Measurements from ENCODE around the gene LIPG. TPM values are rescaled to one million over a fixed set of nuclear protein-coding genes. Genes with fewer than 3 reads are reported as not detected.

LIPG gene
- total RNA-seq, 4 donors from 2014 or later, result 0.06 to 11.9 (median 1.3) TPM; not detected in 1

- Histone ChIP-seq H3K36me3 (no peaks in the 10 kb centered on the region), H3K4me1 (peaks cover 25 to 30% (median 29%) of the 10 kb centered on the region in 4 donors), H3K9me3 (no peaks in the 10 kb centered on the region), H3K27me3 (peaks cover 4 to 68% (median 16%) of the 10 kb centered on the region in 4 donors), H3K27ac (replicated peaks in 1 of 4) (no peak overlapping the region), H3K4me3 (peak overlapping the region; percentile 43 to 57 (median 46))
- intact Hi-C loops (cut with DNase I), result no loop called here
- WGBS, result 1% methylated on average over 18 of the region's 46 CpGs
- no peak for TF ChIP-seq POLR2AphosphoS5 (IDR thresholded peaks at IDR 0.05)
- TF ChIP-seq CTCF (IDR thresholded peaks at IDR 0.05), result no peak
- TF ChIP-seq POLR2A (IDR thresholded peaks at IDR 0.05; ENCODE audit: low read depth), result no peak
- no peak for TF ChIP-seq EP300 (IDR thresholded peaks at IDR 0.05)
- no peak for DNase-seq (ENCODE audit: extremely low spot score)
These were observed 1.1 kb upstream of the LIPG start for GRCh38 chr18:49560624-49561288.

GRCh38 chr18:49562481-49563129 lies 748 bp downstream of the LIPG start:
- WGBS, result 55% methylated on average over 11 of the region's 11 CpGs

GRCh38 chr18:49563130-49563540 lies 1.3 kb downstream of the LIPG start:
- H3K27me3 ChIP-seq, result peaks cover 4 to 82% (median 16%) of the 10 kb centered on the region in 4 donors
- H3K4me1 ChIP-seq, result peaks cover 25 to 30% (median 29%) of the 10 kb centered on the region in 4 donors
- no peak overlapping the region for H3K4me3 ChIP-seq
- no peak for DNase-seq (ENCODE audit: extremely low spot score)
- intact Hi-C loops (cut with DNase I), result no loop called here
- H3K9me3 ChIP-seq, result no peaks in the 10 kb centered on the region
- no peak overlapping the region for H3K27ac ChIP-seq (replicated peaks in 1 of 4)
- TF ChIP-seq CTCF (IDR thresholded peaks at IDR 0.05) (no peak), POLR2A (IDR thresholded peaks at IDR 0.05; ENCODE audit: low read depth) (no peak), EP300 (IDR thresholded peaks at IDR 0.05) (no peak), POLR2AphosphoS5 (IDR thresholded peaks at IDR 0.05) (no peak)
- no peaks in the 10 kb centered on the region for H3K36me3 ChIP-seq

More at GRCh38 chr18:49562481-49563129, 748 bp downstream of the LIPG start:
- Histone ChIP-seq H3K36me3 (no peaks in the 10 kb centered on the region), H3K27ac (replicated peaks in 1 of 4) (no peak overlapping the region), H3K4me1 (peaks cover 25 to 30% (median 29%) of the 10 kb centered on the region in 4 donors), H3K9me3 (no peaks in the 10 kb centered on the region), H3K27me3 (peaks cover 4 to 82% (median 16%) of the 10 kb centered on the region in 4 donors), H3K4me3 (peak overlapping the region; percentile 43 to 57 (median 46))
- DNase-seq (ENCODE audit: extremely low spot score), result no peak
- TF ChIP-seq POLR2A (IDR thresholded peaks at IDR 0.05; ENCODE audit: low read depth) (no peak), POLR2AphosphoS5 (IDR thresholded peaks at IDR 0.05) (no peak), EP300 (IDR thresholded peaks at IDR 0.05) (no peak), CTCF (IDR thresholded peaks at IDR 0.05) (no peak)
- intact Hi-C loops (cut with DNase I), result no loop called here

- no peaks in the 10 kb centered on the region for H3K36me3 ChIP-seq
- H3K4me1 ChIP-seq, result peaks cover 25 to 30% (median 29%) of the 10 kb centered on the region in 4 donors
- intact Hi-C loops (cut with DNase I), result no loop called here
- peaks cover 4 to 77% (median 16%) of the 10 kb centered on the region in 4 donors for H3K27me3 ChIP-seq
- H3K9me3 ChIP-seq, result no peaks in the 10 kb centered on the region
- 90% methylated on average over 8 of the region's 8 CpGs for WGBS
- no peak overlapping the region for H3K4me3 ChIP-seq
- DNase-seq (ENCODE audit: extremely low spot score), result no peak
- no peak for TF ChIP-seq EP300 (IDR thresholded peaks at IDR 0.05)
- TF ChIP-seq POLR2AphosphoS5 (IDR thresholded peaks at IDR 0.05), result no peak
- no peak for TF ChIP-seq CTCF (IDR thresholded peaks at IDR 0.05)
- TF ChIP-seq POLR2A (IDR thresholded peaks at IDR 0.05; ENCODE audit: low read depth), result no peak
- no peak overlapping the region for H3K27ac ChIP-seq (replicated peaks in 1 of 4)
These were observed 2.1 kb downstream of the LIPG start for GRCh38 chr18:49563701-49564517.

Measured in esophagus muscularis mucosa (tissue), 4 donors.